Duodenal mucosa (tissue), 2 donors: ENCODE results near the gene FER1L5.

Source experiments
- H3K27ac ChIP-seq: one replicate; pipeline ENCODE4 v1.7.0; 2013; ENCODE audit warnings: low read depth, low read length
- H3K27me3 ChIP-seq, 2 donors: one replicate each; pipeline ENCODE4 v1.7.0; 2013; ENCODE audit warnings: low read length in 2 of 2, control low read depth in 1 of 2; ENCODE audit not compliant: insufficient read depth in 2 of 2, control insufficient read depth in 1 of 2
- H3K36me3 ChIP-seq, 2 donors: one replicate each; pipeline ENCODE4 v1.7.0; 2013; ENCODE audit warnings: low read length in 2 of 2, control low read depth in 1 of 2; ENCODE audit not compliant: insufficient read depth in 2 of 2, control insufficient read depth in 1 of 2
- H3K4me1 ChIP-seq, 2 donors: one replicate each; pipeline ENCODE4 v1.7.0; 2013; ENCODE audit warnings: low read length in 2 of 2, control low read depth in 1 of 2; ENCODE audit not compliant: insufficient read depth in 2 of 2, control insufficient read depth in 1 of 2
- H3K4me3 ChIP-seq, 2 donors: one replicate each; pipeline ENCODE4 v1.7.0; 2013; ENCODE audit warnings: low read length in 2 of 2, low read depth in 1 of 2
- H3K9ac ChIP-seq, 2 donors: one replicate each; pipeline ENCODE4 v1.7.0; 2013; ENCODE audit warnings: low read length in 2 of 2, low read depth in 1 of 2
- H3K9me3 ChIP-seq, 2 donors: one replicate each; pipeline ENCODE4 v1.7.0; 2013; ENCODE audit warnings: low read length in 2 of 2, control low read depth in 1 of 2; ENCODE audit not compliant: control insufficient read depth in 1 of 2

Gene FER1L5

DNA sequence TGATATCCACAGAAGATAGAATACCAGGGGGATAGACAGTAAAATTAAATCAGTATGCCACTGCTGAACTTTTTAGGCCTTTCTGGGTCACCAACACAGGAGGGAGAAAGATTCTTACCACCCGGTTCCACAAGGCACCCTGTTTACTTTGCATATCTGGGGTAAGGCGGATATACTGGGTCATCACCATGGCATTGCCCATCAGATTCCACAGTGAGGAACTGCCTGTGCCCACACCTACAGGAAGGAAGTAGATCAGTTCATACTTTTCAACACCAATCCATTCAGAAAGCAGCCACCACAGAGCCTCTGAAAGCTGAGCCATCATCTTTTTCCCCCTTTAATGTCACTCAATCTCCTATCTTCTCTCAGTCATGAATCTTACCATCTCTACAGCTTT, 95.3 kb downstream of the FER1L5 start:
- Histone ChIP-seq H3K27me3 (no peaks in the 10 kb centered on the region), H3K36me3 (peaks cover 20 to 22% of the 10 kb centered on the region in 2 donors), H3K9me3 (no peaks in the 10 kb centered on the region), H3K4me3 (no peak overlapping the region), H3K27ac (no peak overlapping the region), H3K9ac (no peak overlapping the region), H3K4me1 (peaks cover 10 to 13% of the 10 kb centered on the region in 2 donors)

DNA sequence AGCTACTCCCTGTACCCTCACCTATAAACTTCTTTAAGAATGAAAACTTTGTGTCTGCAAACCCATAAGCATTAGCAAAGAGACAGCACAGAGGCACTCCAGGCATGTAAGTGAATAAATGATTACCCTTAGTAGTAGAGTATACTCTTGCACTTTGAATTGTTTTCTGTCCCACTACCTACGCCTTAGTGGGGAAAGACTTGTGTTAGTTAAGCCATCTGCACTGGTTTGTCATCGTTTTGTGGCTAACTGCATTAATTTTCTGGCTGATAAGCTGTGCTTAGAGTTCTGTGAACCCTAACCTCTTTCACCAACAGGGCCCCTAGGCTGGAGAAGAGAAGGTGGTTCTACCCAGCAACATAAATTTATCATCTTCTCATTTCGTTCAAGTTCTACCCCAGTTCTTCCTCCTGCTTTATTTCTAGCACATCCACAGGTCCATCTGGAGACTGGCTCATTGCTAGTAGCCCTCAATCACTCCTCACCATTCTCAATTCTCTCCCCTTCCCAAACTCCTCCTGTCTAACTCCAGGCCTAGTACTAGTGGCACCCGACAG, 96.6 kb downstream of the FER1L5 start:
- Histone ChIP-seq H3K9me3 (no peaks in the 10 kb centered on the region), H3K27me3 (no peaks in the 10 kb centered on the region), H3K9ac (peak overlapping the region; percentile 68 to 84), H3K36me3 (peaks cover 6 to 9% of the 10 kb centered on the region in 2 donors), H3K27ac (peak overlapping the region; percentile 33), H3K4me3 (peak overlapping the region; percentile 78 to 85), H3K4me1 (peaks cover 8 to 13% of the 10 kb centered on the region in 2 donors)

- no peaks in the 10 kb centered on the region for H3K9me3 ChIP-seq
- H3K9ac ChIP-seq, result peak within 1 kb of the TSS; percentile 68 to 84
- peak within 1 kb of the TSS; percentile 78 to 85 for H3K4me3 ChIP-seq
- peaks cover 6 to 13% of the 10 kb centered on the region in 2 donors for H3K4me1 ChIP-seq
- H3K36me3 ChIP-seq, result peaks cover 4 to 5% of the 10 kb centered on the region in 2 donors
- H3K27ac ChIP-seq, result peak within 1 kb of the TSS; percentile 33
- H3K27me3 ChIP-seq, result no peaks in the 10 kb centered on the region
These were observed 97.3 kb downstream of the FER1L5 start, which contains the start of gene LMAN2L for GRCh38 chr2:96739633-96740428. Gene LMAN2L, minus strand, starts transcription at chr2:96740064. Its CDS starts 24 bp downstream, at chr2:96740040.

GRCh38 chr2:96747061-96747617, 104.6 kb downstream of the FER1L5 start:
- H3K27me3 ChIP-seq, result no peaks in the 10 kb centered on the region
- H3K9me3 ChIP-seq, result no peaks in the 10 kb centered on the region
- H3K36me3 ChIP-seq, result no peaks in the 10 kb centered on the region
- H3K4me1 ChIP-seq, result no peaks in the 10 kb centered on the region
- no peak overlapping the region for H3K27ac ChIP-seq
- H3K4me3 ChIP-seq, result no peak overlapping the region
- H3K9ac ChIP-seq, result no peak overlapping the region

- peaks cover 0 to 8% of the 10 kb centered on the region in 2 donors for H3K4me1 ChIP-seq
- H3K27me3 ChIP-seq, result no peaks in the 10 kb centered on the region
- H3K9ac ChIP-seq, result no peak overlapping the region
- no peak overlapping the region for H3K4me3 ChIP-seq
- no peak overlapping the region for H3K27ac ChIP-seq
- no peaks in the 10 kb centered on the region for H3K36me3 ChIP-seq
- H3K9me3 ChIP-seq, result no peaks in the 10 kb centered on the region
These were observed 109.2 kb downstream of the FER1L5 start for GRCh38 chr2:96751800-96752199.

DNA sequence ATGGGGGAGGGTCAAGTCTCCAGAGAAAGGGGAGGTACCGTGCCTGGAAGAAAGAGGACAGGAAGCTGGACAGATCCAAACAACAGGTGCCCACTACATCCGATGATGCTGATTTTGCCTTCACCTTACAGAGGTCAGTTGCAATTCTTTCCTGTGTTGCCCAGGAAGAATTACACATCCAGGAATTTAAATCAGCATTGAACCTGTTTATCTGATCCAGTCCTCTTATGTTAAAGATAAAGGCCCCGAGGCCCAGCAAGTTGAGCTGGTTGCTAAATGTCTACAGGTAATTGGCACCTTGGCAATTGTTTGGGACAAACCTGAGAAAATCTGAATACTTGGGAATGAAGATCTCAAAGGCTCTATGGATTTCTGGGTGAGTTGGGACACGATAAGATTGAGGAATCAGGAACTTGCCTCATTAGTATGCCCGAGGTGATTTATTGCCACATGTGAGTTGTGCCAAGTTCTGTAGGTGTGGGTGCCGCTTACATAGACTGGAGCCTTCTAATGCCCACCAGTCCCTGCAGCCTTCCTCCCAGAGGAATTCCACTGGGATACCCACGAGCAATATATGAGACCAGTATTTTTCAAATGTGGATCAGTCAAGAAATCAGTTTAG, 111.2 kb downstream of the FER1L5 start:
- Histone ChIP-seq H3K27ac (no peak overlapping the region), H3K36me3 (no peaks in the 10 kb centered on the region), H3K9ac (no peak overlapping the region), H3K27me3 (no peaks in the 10 kb centered on the region), H3K4me3 (no peak overlapping the region), H3K9me3 (no peaks in the 10 kb centered on the region), H3K4me1 (peaks cover 4 to 12% of the 10 kb centered on the region in 2 donors)

DNA sequence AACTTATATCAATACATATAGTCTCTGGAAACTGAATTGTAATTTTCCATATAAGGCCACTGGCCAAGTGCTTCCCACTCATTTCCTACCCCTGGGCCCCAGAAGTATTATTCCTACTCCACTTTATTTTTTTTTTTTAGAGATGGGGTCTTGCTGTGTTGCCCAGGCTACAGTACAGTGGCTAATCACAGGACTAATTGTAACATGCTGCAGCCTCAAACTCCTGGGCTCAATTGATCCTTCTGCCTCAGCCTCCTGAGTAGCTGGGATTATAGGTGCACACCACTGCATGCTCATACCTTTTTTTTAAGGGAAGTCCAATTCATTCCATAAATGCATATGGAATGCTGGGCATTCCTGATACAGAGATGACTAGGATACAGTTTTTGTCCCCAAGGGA, 111.8 kb downstream of the FER1L5 start:
- no peaks in the 10 kb centered on the region for H3K9me3 ChIP-seq
- no peaks in the 10 kb centered on the region for H3K27me3 ChIP-seq
- H3K36me3 ChIP-seq, result no peaks in the 10 kb centered on the region
- H3K4me1 ChIP-seq, result peaks cover 5 to 17% of the 10 kb centered on the region in 2 donors
- H3K27ac ChIP-seq, result no peak overlapping the region
- H3K4me3 ChIP-seq, result no peak overlapping the region
- H3K9ac ChIP-seq, result no peak overlapping the region
